Islet precursor cell (in vitro differentiated cells): ENCODE data around the gene CNTN2.

Source experiments
- DNase-seq: peaks from one replicate; pipeline ENCODE4 v3.0.0-alpha.2; 2018

The CNTN2 gene

DNA sequence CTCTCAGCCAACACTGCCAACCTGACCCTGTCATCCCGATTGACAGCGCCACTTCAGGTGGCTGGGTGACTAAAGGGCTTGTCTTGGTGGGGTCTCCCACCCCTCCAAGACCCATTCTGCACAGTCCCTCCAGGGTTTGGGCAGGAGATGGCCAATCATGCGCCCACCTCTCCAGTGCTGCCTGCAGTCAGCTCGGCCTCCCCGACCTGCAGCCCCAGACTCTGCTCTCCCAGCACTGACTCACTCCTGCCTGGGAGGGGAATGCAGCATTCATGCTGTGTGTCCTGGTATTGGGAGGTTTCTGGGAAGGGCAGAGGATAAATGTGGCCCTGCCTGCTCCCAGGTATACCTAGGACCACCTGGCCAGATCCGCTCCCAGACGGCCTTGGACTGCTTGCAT is 31.5 kb downstream of the CNTN2 start:
- DNase-seq, result peak; percentile 64

DNA sequence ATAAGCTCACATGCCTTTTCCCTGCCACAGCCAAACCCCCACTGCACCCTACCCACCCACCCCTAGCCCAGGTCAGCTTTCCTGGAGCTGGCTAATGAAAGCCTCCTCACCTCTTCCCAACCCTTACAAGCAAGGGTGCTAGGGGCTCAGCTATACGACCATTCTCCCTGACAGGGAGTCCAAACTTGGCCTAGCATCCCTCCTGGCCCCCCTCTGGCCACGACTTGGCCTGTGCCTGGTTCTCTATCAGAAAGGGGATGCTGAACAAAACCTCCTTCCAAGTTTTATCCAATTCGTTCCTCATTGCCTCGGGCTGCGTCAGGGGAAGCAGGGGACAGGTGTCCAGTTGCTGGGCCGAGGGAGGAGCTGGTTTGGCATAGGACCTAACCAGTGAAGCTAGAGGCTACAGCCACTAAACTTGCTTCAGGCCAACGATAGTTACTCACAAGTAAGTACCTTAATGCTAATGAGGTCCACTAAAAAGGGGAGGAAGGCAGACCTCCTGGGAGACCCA is 32.7 kb downstream of the CNTN2 start:
- peak; percentile 48 for DNase-seq

DNA sequence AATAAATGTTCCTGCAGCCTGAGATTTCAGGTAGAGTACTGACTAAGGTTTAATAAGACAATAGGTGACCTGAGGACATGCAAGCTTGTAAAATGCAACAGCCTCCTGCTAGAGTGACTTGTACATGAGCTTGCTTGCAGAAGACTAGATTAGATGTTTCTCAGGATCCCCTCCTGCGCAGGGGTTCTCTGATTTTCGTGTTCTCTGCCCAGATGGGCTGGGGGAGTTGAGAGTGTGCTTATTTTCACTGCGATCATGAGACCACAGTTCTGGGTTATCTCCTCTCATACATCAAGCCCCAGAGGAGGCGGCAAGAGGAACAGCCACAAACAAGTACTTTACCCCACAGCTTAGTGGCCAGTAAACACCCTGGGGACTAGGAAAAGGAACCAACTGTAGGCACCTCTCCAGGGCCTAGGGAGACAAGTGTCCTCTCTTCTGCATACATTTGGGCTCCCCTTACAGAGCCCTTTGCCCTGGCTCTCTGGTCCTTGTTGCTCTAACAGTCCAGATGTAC is 33.3 kb downstream of the CNTN2 start:
- DNase-seq, result peak; percentile 51

DNA sequence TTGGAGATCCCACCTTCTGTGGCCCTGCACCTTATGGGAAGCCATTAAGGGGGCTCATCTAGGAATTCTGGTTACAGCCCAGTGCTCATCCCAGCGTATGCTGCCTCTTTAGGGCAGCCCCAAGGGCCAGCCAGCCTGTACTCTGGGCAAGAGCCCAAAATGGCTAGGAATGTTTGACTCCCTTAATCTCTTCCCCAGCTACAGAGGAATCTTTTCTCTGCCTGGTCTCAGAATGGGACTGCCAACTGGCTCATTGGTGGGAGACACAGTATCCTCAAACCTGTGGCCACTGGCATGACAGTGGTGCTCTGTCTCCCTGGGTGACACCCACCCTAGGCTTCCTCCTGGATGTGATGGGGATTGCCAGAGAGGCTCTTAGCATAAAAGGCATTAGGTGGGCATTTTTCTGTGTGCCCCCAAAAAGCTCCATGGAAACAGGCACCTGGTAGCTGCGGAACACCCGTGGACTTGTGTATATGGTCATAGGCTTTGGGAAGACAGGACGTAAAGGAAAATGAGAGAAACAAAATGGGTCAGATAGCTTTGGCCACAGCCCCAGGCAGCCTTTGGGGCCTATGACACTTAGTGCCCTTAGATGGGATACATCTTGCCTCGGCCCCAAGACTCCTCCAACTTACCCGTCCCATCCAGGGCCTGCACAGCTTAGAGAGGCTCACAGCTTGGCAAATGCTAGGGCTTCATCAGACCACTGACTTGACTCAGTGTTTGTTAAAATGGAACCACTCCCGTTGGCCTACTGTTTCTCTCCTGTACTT is 34.3 kb downstream of the CNTN2 start:
- no peak for DNase-seq

DNA sequence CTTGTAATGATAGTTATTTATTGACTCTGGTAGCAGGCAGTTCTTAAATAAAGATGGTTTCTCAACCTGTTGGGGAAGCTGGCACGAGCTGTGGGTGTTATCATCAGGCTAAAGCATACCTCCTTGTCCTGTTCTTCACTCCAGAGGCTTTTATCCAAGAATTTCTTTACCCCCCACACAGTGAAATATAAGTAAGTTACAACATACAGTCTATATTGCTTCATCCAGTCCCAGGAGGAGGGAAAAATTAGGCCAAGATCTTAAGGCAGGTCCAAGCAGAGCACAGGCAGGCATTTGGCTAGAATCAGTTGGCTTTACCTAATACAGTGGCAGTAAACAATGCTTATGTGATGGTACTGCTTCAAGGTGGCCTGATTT is 34.9 kb downstream of the CNTN2 start:
- DNase-seq, result no peak

DNA sequence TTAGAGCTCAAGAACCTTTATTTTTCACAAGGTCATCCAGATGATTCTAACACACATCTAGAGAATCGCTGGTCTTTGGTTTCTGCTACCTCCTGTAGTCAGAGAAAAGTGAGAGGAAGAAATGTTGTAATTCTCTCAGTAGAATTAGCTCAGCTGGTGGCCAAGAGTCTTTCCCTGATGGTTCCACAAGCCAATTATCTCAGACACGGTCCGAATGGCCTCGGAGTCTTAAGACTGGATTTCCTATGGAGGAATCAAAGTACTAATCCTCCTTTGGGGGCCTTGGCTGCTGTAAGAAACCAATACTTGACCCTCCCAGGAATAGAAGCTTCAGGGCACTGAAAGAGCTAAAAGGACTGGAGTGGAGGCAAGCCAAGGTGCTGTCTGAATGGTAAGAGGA is 39.4 kb downstream of the CNTN2 start:
- DNase-seq, result no peak

DNA sequence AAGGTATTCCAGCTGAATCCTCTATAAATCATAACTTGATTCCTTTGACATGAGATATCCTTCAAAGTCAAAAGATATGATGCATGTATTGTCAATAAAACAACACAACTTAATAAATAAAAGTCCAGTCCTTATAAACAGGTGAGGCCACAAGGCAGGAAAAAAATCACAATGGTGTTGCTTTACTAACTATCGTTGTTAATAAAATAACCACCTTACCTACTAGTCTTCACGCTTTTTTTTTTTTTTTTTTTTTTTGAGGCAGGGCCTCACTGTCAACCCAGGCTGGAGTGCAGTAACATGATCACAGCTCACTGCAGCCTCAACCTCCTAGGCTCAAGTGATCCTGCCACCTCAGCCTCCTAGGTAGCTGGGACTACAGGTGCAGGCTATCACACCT is 41.3 kb downstream of the CNTN2 start, which contains the start of gene TMEM81:
Gene TMEM81, minus strand, starts transcription at position 101 of the 400 bp plus-strand sequence. CDS start 140 bp downstream, outside the sequence.
- DNase-seq, result no peak

DNA sequence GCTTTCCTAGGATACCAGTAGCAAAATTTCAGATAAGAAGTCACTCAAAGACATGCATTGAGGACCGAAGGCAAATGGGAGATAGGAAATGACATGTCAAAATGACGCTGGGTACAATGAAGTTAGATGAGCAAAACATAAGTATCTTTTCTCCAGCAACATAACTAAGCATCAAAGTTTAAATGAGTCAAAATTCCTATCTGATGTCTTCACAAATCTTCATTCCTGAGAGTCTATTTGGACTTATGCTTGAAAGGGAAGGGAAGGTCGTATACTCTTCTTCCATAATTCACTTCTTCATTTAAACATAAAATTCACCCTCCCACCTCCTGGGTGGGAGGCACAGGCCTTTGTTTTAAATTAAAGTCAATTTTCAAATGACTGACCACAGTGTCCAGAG is 45.3 kb downstream of the CNTN2 start:
- no peak for DNase-seq

DNA sequence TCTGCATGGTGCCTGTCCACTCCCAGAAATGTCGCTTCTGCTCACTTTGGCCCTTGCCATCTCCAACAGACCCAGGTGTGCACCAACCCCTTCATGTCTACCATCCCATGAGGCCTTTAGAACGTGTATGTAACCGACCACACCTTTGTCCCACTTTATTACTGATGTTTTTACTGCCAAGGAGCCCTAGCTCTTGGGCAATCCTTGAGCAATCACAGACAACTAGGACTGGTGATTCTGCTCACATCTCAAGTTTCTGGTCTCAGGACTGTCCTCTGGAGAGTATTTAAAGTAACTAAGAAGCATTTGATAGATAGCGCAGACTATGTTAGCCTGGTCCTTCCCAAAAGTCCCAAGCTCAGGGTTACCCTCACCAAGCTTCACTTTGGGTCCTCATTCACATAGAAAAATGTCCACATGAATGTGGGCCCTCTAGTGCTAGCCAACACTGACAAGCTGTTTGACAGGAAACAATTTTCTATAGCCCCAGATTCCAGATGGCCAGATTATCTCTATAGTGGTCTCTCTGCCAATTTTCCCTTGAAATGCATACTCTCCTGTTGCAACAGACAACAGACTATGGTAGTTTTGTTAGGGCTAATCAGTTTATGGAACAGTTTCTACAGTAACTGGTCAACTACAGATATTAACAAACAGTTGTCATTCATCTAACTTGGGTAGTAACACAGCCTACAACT is 48.2 kb downstream of the CNTN2 start:
- DNase-seq, result no peak

DNA sequence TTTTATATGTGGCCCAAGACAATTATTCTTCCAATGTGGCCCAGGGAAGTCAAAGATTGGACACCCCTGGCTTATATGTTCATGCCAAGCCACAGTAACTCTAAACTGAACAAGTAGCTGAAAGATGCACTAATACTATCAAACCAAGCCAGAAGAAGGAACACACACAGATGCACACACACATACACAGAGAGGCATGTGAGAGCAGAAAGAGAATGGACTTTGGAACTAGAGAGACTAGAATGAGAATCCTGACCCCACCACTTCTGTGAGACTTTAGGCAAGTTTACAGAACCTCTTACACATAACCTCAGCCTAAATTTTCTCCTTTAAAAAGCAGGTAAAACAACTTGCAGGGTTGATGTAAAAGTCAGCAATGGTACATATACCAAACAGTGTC is 52.4 kb downstream of the CNTN2 start:
- no peak for DNase-seq

DNA sequence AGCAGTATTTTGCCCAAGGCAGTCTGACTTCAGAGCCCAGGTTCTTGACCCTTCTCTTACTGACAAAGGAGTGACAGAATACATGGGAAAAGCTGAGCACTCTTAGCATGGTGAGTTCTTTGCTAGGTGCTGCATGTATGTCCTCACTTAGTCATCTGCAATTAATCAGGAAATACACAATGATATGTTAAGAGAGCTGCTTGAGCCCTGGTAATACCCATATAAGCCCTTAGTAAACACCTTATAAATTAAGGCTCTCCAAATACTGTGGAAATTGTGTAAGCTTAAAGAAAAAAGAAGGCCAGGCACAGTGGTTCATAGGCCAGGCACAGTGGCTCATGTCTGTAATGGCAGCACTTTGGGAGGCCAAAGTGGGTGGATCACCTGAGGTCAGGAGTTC is 55.2 kb downstream of the CNTN2 start:
- DNase-seq, result no peak

DNA sequence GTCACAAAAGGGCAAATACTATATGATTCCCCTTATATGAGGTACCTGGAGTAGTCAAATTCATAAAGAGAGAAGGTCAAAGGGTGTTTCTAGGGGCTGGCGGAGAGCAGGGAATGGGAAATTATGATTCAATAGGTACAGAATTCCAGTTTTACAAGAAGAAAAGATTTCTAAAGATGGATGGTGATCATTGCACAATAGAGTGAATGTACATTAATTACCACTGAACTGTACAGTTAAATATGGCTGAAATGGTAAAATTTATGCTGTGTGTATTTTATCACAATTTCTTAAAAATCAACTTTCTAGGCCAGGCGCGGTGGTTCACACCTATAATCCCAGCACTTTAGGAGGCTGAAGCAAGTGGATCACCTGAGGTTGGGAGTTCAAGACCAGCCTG is 59.4 kb downstream of the CNTN2 start:
- no peak for DNase-seq

DNA sequence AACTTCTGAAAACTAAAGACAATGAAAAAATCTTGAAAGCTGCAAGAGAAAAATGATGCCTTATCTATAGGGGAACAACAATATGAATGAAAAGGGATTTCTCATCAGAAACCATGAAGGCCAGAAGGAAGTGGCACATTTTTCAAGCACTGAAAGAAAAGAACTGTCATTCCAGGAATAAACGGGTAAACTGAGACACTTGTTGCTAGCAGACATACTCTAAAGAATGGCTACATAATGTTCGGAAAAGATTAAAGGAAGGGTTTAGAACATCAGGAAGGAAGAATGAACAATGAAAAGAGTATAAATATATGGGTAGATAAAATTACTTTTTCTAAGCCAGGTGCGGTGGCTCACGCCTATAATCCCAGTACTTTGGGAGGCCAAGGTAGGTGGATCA is 64.3 kb downstream of the CNTN2 start:
- DNase-seq, result no peak

DNA sequence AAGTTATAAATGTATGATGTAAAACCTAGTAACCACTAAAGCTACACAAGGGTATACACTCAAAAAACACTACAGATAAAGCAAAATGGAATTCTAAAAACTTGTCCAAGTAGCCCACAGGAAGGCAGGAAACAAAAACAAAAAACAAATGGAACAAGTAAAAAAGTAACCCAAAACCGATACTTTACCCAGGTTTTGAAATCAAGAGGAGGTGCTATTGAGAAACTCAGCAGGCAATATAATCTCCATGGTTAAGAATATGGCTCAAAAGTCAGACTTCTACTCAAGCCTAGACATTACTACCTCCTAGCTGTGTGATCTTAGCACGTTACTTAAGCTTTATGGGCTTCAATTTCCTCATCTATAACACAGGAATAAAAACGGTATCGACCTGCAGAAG is 65.5 kb downstream of the CNTN2 start:
- no peak for DNase-seq

DNA sequence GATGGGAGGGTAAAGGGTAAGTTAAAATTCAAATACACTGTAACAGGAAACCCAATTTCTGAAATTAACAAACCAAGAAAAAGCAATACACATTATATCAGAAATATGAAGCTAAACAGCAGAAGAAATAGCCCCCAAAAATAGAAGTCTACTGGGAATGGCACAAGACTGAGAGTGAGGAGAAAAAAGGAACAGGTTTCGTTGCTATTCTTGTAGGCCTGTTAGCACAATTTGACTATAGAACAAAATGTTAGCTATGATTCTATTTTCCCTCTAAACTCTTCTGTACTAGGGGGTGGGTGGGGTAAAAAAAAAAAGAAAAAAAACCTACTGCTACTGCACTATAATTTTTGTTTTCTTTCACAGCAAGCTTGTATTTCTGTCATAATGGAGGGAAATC is 66.3 kb downstream of the CNTN2 start:
- DNase-seq, result no peak

DNA sequence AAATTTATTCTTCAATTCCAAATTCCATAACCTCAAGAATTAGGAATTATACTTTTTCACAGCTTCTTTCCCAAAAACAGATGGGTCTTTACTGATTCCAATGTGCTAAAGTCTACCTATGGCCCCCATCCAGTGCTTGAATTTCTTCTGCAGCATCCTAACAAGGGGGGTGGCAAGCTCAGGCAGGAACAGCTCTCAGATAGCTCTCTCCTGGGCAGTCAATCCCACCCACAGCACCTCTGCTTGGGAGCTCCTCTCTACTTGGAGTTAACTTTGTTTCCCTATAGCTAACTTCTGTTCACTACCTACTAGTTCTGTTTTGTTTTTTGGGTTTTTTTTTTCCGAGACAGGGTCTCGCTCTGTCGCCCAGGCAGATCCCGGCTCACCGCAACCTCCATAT is 66.7 kb downstream of the CNTN2 start:
- no peak for DNase-seq

DNA sequence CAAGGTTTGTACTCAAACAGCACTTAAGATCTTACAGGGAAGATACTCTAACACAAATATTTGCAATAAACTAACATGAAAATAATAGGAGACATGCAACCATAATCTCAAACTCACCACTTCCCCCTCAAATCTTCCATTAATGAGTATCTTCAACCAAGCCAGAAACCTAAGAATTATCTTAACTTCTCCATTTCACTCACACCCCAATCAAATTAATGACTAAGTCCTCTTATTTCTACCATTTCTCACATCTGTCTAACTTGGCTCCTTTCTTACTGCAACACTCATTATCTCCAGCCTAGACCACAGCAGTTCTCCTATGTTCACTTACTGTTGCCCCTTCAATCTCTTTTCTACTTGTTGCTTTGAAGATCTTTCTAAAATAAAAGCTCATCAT is 68.3 kb downstream of the CNTN2 start:
- DNase-seq, result no peak

DNA sequence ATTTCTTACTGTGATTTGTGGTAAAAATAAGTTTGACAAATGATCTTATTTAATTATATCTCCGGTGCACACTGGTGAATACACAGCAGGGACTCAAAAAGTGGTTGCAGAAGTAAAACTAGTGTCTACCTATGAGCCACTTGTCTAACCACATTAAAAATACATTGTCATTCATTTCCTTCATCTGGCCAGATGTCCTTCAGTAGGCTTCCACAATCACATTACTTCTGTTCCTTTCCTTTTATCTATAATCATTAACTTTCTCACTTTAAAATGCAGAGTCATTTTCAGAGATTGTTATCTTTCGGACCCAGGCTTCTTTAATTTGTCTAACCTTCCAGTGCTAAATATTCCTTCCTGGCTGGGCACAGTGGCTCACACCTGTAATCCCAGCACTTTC is 75.7 kb downstream of the CNTN2 start:
- DNase-seq, result no peak

DNA sequence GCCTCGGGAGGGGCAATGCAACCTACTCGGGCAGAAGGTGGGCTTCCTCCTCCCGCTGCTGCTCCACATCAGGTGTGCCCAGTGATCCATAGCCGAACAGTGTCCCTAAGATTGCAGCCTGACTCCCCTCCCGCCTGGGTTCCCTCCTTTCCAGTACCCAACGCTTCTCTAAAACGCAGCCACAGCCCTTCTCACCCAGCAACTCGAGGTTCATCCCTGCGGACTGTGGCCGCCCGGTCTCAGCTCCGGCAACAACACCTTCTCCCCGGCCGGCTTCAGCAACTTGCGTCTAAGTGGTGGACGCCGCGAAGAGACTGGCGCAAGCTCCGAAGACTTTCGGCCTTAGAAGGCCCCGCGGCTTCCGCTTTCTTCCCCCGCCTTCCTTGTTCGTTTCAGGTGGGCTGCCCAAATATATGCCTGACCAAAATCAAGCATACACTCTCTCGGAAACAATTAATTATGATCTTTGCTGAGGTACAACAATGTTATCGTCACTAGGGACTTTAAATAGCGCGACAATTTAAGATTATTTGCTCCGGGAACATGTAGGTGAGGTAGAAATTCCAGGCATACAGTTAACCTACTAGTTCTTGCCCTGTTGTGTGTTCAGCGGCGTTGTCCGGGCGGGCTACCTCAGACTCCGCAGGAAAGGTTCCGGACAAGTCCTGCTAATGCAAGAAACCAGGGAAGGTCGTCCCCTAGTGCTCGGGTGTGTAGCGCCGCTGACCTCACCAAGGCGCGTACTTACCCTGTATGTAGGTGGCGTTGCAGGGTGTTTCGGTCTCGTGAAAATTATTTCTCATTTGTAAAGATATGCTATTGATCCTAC is 78.9 kb downstream of the CNTN2 start, which contains the start of gene RBBP5:
Gene RBBP5, minus strand, starts transcription at position 319 of the 829 bp plus-strand sequence. Its CDS starts 105 bp downstream, at position 214.
- peak; percentile 99 for DNase-seq

DNA sequence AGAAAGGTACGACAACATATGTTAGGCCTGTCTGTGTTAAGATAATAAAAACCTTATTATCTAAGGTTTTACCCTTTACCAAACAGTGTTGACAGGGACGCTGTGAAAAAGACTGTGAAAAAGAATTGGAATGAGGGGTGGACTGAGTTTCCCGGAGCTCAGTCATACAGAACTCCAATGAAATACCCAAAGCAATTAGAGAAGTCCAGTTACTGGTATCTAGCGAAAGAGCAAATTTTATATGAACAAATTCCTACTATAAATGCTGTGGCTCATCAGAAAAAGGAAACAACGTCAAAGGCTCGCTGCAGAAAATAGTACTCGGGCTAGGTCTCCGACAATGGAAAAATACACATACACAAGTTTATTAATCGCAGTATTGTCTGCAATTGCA is 79.5 kb downstream of the CNTN2 start:
- DNase-seq, result no peak

DNA sequence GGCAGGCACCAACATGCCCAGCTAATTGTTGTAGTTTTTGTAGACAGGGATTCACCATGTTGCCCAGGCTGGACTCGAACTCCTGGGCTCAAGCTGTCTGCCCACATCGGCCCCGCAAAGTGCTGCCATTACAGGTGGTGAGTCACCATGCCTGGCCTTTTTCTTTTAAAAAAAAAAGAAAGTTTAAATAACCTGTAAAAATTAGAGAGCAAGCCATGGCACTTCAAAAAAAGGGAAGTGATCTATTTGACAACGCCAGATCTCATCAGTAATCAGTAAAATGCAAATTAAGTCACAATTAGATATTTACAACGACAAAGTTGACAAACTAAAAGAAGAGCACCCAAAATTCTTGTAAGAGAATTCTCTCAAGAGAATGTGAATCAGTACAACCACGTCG is 81.7 kb downstream of the CNTN2 start:
- DNase-seq, result no peak

DNA sequence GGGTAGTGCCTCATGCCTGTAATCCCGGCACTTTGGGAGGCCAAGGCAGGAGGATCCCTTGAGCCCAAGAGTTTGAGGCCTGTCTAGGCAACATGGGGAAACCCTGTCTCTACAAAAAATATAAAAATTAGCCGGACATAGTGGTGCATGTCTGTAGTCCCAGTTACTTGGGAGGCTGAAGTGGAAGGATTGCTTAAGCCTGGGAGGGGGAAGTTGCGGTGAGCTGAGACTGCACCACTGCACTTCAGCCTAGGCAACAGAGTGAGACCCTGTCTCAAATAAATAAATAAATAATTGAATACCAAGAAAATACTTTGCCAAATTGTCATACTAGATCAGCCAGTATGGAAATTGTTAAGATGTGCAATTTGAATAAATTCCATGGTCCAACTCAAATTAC is 84.6 kb downstream of the CNTN2 start:
- no peak for DNase-seq
